DOHH2 (cell line): ENCODE measurements around the gene RMI2.

Source experiments
- EZH2phosphoT487 ChIP-seq: fragments of 200-600 bp; sonication (generic); IDR thresholded peaks from 2 replicates; pipeline ENCODE4 v1.6.1; 2017; ENCODE audit warnings: borderline replicate concordance, mild to moderate bottlenecking, antibody characterized with exemption, low read length, moderate library complexity, mixed read lengths
- TF ChIP-seq, protein P1 (sequence below): fragments of 200-600 bp; sonication (generic); IDR thresholded peaks from one replicate; pipeline ENCODE4 v1.5.1; 2014; ENCODE audit warnings: antibody characterized with exemption, mild to moderate bottlenecking, low read depth, low read length; ENCODE audit not compliant: poor library complexity, severe bottlenecking

DNA sequence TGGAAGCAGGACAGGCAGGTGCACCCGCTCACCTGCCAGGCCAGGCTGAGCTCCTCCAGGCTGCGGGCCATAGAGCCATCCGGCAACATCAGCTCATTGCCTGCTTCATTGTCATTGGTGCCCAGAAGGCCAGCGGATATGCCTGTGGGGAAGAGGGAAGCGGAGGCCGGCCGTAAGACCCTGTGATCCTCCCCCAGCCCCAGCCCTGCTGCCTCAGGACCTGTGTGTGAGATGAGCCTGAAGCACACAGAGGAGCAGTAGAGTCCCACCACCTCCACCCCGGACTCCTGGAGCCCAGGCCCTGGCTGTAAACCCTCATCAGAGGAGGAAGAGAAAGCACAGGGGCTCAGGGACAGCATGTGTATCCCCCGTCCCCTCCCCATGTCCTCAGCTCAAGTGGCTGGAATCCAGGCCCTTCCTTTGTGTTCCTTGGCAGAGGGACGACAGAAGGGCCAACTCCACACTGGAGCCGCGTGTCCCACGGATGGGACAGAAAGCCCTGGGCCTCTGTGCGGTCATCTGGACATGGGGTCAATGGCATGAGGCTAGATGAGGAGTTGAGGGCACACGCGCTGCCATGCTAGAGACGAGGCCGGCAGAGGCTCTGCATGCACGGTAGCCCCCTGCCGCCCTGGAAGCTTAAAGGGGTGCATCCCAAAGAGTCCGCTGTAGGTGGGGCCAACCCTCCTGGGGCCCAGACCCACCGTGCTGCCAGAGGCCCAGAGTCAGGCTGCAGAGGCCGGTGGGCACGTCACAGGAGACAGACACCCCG is 39.1 kb downstream of the RMI2 start:
- TF ChIP-seq, protein P1, sequence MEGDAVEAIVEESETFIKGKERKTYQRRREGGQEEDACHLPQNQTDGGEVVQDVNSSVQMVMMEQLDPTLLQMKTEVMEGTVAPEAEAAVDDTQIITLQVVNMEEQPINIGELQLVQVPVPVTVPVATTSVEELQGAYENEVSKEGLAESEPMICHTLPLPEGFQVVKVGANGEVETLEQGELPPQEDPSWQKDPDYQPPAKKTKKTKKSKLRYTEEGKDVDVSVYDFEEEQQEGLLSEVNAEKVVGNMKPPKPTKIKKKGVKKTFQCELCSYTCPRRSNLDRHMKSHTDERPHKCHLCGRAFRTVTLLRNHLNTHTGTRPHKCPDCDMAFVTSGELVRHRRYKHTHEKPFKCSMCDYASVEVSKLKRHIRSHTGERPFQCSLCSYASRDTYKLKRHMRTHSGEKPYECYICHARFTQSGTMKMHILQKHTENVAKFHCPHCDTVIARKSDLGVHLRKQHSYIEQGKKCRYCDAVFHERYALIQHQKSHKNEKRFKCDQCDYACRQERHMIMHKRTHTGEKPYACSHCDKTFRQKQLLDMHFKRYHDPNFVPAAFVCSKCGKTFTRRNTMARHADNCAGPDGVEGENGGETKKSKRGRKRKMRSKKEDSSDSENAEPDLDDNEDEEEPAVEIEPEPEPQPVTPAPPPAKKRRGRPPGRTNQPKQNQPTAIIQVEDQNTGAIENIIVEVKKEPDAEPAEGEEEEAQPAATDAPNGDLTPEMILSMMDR, result no peak
- TF ChIP-seq EZH2phosphoT487, result no peak
